ENCODE measurements around the gene NFATC2. TPM values are rescaled to one million over a fixed set of nuclear protein-coding genes. Genes with fewer than 3 reads are reported as not detected.

NFATC2 gene
- total RNA-seq, 1 experiment from 2014 or later: 0.61 TPM

- Histone ChIP-seq H2AK5ac (ENCODE audit: insufficient read length, low read length) (no peak overlapping the region), H2BK5ac (ENCODE audit: insufficient read length, low read length) (no peak overlapping the region), H2BK12ac (ENCODE audit: insufficient read length, low read depth, low read length) (no peak overlapping the region), H3K23me2 (ENCODE audit: insufficient read length, low read depth, low read length, poor library complexity, severe bottlenecking) (peaks cover 10% of the 10 kb centered on the region), H2BK15ac (ENCODE audit: low read depth, low read length) (no peak overlapping the region), H4K20me1 (ENCODE audit: control insufficient read depth, insufficient read depth, insufficient read length) (no peaks in the 10 kb centered on the region), H4K8ac (replicated peaks; ENCODE audit: insufficient read length, low read depth, low read length) (no peak overlapping the region), H3K79me1 (ENCODE audit: insufficient read depth, low read depth, low read length, poor library complexity, severe bottlenecking) (no peaks in the 10 kb centered on the region), H2BK20ac (ENCODE audit: low read depth, low read length, poor library complexity, severe bottlenecking) (no peak overlapping the region), H4K5ac (ENCODE audit: insufficient read length, low read depth, low read length) (no peak overlapping the region), H3K9ac (ENCODE audit: extremely low read depth, insufficient read length, low read length) (no peak overlapping the region), H2AFZ (ENCODE audit: low read length) (no peak overlapping the region), H3K27me3 (ENCODE audit: insufficient read depth, low read length) (peaks cover 38% of the 10 kb centered on the region; the same call in 1 of the 2 replicates), H3K56ac (ENCODE audit: insufficient read length, low read depth, low read length) (no peak overlapping the region), H3K14ac (ENCODE audit: insufficient read depth, low read length) (no peak overlapping the region; the same call in 1 of the 2 replicates), H3K4ac (ENCODE audit: low read depth, low read length) (no peak overlapping the region), H3K18ac (ENCODE audit: insufficient read length, low read depth, low read length) (no peak overlapping the region), H4K91ac (ENCODE audit: insufficient read length, low read depth, low read length) (no peak overlapping the region), H3K9me3 (ENCODE audit: control insufficient read depth, low read depth, low read length) (no peaks in the 10 kb centered on the region), H3K4me1 (ENCODE audit: insufficient read depth, low read length) (peaks cover 3% of the 10 kb centered on the region; the same call in 1 of the 2 replicates), H3T11ph (ENCODE audit: low read length) (no peak overlapping the region), H2BK120ac (ENCODE audit: low read depth, low read length, poor library complexity, severe bottlenecking) (no peak overlapping the region), H3K4me2 (ENCODE audit: insufficient read depth, insufficient read length, low read length) (no peak overlapping the region), H3K23ac (ENCODE audit: insufficient read length, low read depth, low read length) (no peak overlapping the region), H3K79me2 (ENCODE audit: insufficient read depth, low read length) (no peaks in the 10 kb centered on the region), H3K27ac (ENCODE audit: insufficient read length, low read depth, low read length) (no peak overlapping the region)
- H3K27me3 Mint-ChIP-seq (ENCODE audit: low read depth): peaks cover 92% of the 10 kb centered on the region
- no peaks in the 10 kb centered on the region; a peak in 1 of 7 replicates for H3K36me3 Mint-ChIP-seq (ENCODE audit: insufficient read depth in 1 of 3, low read depth in 3 of 3)
- TF ChIP-seq CTCF (conservative IDR thresholded peaks at IDR 0.05): no peak
- no CpG with 5 or more reads among the region's 16 CpGs for WGBS (ENCODE audit: extremely low coverage, insufficient read length, low lambda C conversion rate)
- DNase-seq: no peak
- H3K4me3 Mint-ChIP-seq: peak overlapping the region; percentile 21 to 89; a peak in 4 of 5 replicates
- no peak overlapping the region for H3K27ac Mint-ChIP-seq
- H3K9me3 Mint-ChIP-seq: no peaks in the 10 kb centered on the region
- peaks cover 17 to 27% of the 10 kb centered on the region in 2 experiments for H3K4me1 Mint-ChIP-seq
Observed at GRCh38 chr20:51560550-51561307, 18.2 kb upstream of the NFATC2 start.
